ENCODE results near the gene FRYL.

DNA sequence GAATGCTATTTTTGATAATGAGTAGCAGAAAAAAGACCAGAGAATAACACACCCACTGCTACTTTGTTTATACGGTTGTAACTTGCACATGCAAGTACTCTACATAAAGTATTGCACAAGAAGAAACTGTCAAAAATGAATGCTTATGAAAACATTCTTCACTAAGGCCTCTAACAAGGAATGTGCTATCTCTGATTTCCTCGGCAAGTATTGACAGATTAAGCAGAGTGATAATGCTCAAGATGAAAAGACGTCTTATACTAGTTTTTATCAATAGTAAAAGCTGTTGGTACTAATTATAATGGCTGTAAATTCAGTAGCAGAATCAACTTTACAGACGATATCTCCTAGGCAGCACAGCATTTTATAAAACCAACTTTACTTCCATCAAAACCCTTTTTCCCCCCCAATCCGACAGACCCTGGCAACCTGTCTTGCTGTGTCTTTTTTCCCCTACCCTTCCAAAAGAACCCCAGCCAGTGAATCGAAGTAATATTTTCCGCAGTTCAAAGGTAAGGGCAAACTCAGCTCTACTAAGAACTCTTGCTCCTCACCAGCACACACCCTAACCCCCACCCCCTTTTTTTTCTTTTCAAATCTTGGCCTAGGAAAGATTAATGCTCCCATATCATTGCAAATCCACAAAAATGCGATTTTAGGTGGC lies 1.5 kb downstream of the FRYL start:
- TF ChIP-seq CTCF (IDR thresholded peaks at IDR 0.05; ENCODE audit: poor library complexity) (no peak), EZH2phosphoT487 (IDR thresholded peaks at IDR 0.05; ENCODE audit: low read depth, severe bottlenecking, unreplicated experiment) (no peak), EZH2 (IDR thresholded peaks at IDR 0.05; ENCODE audit: borderline replicate concordance) (no peak)

Measured in hepatocyte (in vitro differentiated cells).